Astrocyte of the spinal cord (primary cell): ENCODE measurements around the gene CCM2.

Experiments
- DNase-seq: peaks from one replicate; pipeline ENCODE4 v3.0.0; 2011; ENCODE audit warnings: low read depth, low spot score
- H3K4me3 ChIP-seq: 2 replicates; pipeline ENCODE4 v1.5.1; 2011; ENCODE audit warnings: low read depth, mild to moderate bottlenecking, low read length, moderate library complexity
- CTCF ChIP-seq: IDR thresholded peaks from 2 replicates; pipeline ENCODE4 v1.5.1; 2012; ENCODE audit warnings: low read depth, mild to moderate bottlenecking, low read length, inconsistent platforms
- in situ Hi-C: cut with HindIII; loops from 2 replicates; pipeline ENCODE4 v1.10.0; 2017; ENCODE audit warnings: low sequenced_read_pairs

The CCM2 gene

GRCh38 chr7:45003789-45004188, 3.8 kb downstream of the CCM2 start:
- in situ Hi-C loops = no loop called here
- no peak for DNase-seq

GRCh38 chr7:45007106-45007505, 7.1 kb downstream of the CCM2 start:
- DNase-seq = no peak
- no peak overlapping the region for H3K4me3 ChIP-seq
- in situ Hi-C loops = no loop called here
- no peak for TF ChIP-seq CTCF

More at GRCh38 chr7:45003789-45004188, 3.8 kb downstream of the CCM2 start:
- TF ChIP-seq CTCF = no peak
- H3K4me3 ChIP-seq = no peak overlapping the region

GRCh38 chr7:45007571-45008328, 7.7 kb downstream of the CCM2 start:
- TF ChIP-seq CTCF = no peak
- in situ Hi-C loops = no loop called here
- no peak overlapping the region for H3K4me3 ChIP-seq
- no peak for DNase-seq

GRCh38 chr7:45013465-45013967, 13.5 kb downstream of the CCM2 start:
- no peak for DNase-seq
- H3K4me3 ChIP-seq = no peak overlapping the region
- no peak for TF ChIP-seq CTCF
- in situ Hi-C loops = no loop called here

- in situ Hi-C loops = no loop called here
- H3K4me3 ChIP-seq = no peak overlapping the region
- no peak for TF ChIP-seq CTCF
- no peak for DNase-seq
These were observed 15.3 kb downstream of the CCM2 start for GRCh38 chr7:45015313-45015712.

GRCh38 chr7:45017253-45017652, 17.3 kb downstream of the CCM2 start:
- DNase-seq = no peak
- no peak for TF ChIP-seq CTCF
- in situ Hi-C loops = no loop called here
- H3K4me3 ChIP-seq = no peak overlapping the region
